Psoas muscle (tissue), 8 donors: ENCODE data around the gene MXD1. TPM values are rescaled to one million over a fixed set of nuclear protein-coding genes. Genes with fewer than 3 reads are reported as not detected.

Experiments
- ATAC-seq, 4 donors: fragments of 200-7000 bp; cut with Tn5 transposase; one replicate each; pipeline ENCODE4 v1.9.1; 2020; ENCODE audit warnings: moderate library complexity in 3 of 4, mild to moderate bottlenecking in 2 of 4
- DNase-seq, 2 donors: peaks; one replicate each; pipeline ENCODE4 v3.0.0-alpha.2; 2020
- H3K27ac ChIP-seq: fragments of 200-600 bp; one replicate; pipeline ENCODE4 v1.8.0; 2022
- H3K27me3 ChIP-seq, 3 donors: fragments of 200-600 bp in 1 of 3; one replicate each; pipeline versions ENCODE4 v1.6.1 to v1.8.0; 2013 to 2022; ENCODE audit warnings: low read length in 2 of 3, mild to moderate bottlenecking in 2 of 3, moderate library complexity in 1 of 3; ENCODE audit not compliant: insufficient read depth in 3 of 3
- H3K36me3 ChIP-seq, 2 donors: fragments of 200-600 bp in 1 of 2; one replicate each; pipeline versions ENCODE4 v1.6.1 to v1.8.0; 2013 to 2022; ENCODE audit warnings: low read depth in 1 of 2, mild to moderate bottlenecking in 1 of 2, moderate library complexity in 1 of 2; ENCODE audit not compliant: insufficient read depth in 1 of 2
- H3K4me1 ChIP-seq: fragments of 200-600 bp; one replicate; pipeline ENCODE4 v1.8.0; 2022
- H3K4me3 ChIP-seq: fragments of 200-600 bp; one replicate; pipeline ENCODE4 v1.8.0; 2022; ENCODE audit warnings: mild to moderate bottlenecking
- H3K9me3 ChIP-seq: fragments of 200-600 bp; one replicate; pipeline ENCODE4 v1.8.0; 2022
- CTCF ChIP-seq: fragments of 200-600 bp; IDR thresholded peaks from one replicate; pipeline ENCODE4 v1.8.0; 2022; ENCODE audit warnings: antibody characterized with exemption
- WGBS, 3 donors: extraction: QIAGEN DNeasy Blood & Tissue Kit; methylation state at CpG; one replicate each; pipeline versions ENCODE4 v1.1.6 to v1.1.7; 2013; 5-methylcytosine and 5-hydroxymethylcytosine counted together
- intact Hi-C, 2 donors: fragments of 100-400 bp; cut with DNase I; formaldehyde crosslinking; loops; one replicate each; pipeline versions ENCODE4 v1.11.0 to v1.14.2; 2022
- polyA plus RNA-seq, 3 donors: library from polyadenylated mRNA; stranded (reverse); fragments of 200-250 nt; gene quantifications; one replicate each; pipeline ENCODE4 v1.2.3, GENCODE V29; 2013
- total RNA-seq, 4 donors: library from RNA; stranded (reverse); fragmentation: NEBNext Ultra II Directional in 2 of 4; extraction: Animal tissue kit (Norgen Biotek cat#: 25700) in 2 of 4; gene quantifications; one replicate each; pipeline versions ENCODE4 v1.2.1 to v1.2.4, GENCODE V29; 2021 to 2023
- donor health status: healthy with polysubstance abuse.
- donor health status: DM: no; HTN: no; CAD: no; lungs with moderate emphysema.
- donor health status: Bipolar disorder and iron deficiency.
- donor health status: healthy.
- donor health status: DM: yes; HTN: yes; CAD: no.
- donor health status: DM: no; HTN: no; CAD: no.
- donor health status: DM: no; HTN: no; CAD: no.
- donor health status: DM: yes; HTN: yes; CAD: no.

The MXD1 gene
- total and polyA plus RNA-seq, 7 donors: 2.8 to 11.9 (median 6.4) TPM

DNA sequence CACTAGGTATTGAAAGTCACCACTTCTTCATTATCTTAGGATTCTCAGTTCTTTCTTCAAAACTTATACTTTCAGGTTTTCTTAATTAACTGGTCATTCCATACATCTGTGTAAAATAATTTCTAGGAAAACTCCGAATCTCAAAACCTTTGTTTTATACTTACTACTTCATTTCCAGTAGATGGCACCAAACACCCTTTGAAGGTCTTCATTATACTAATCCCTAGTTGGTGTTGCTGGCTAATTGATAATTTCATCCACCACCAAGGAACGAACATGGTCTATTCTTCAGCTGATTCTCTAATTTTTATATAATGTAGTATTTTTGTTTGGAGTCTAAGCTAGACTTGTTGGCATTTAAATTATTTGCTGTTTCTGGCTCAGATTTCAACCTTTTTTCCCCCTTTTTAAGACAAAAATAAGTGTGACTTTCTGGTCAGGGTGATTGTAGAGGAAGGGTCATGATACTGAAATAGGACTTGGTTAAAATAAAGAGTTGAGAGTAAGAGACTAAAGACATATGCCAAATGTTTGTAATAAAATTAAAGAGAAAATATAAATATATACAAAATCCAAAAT lies 2.8 kb upstream of the MXD1 start:
- 1 to 8% (median 2%) methylated on average over 2 of the region's 2 CpGs for WGBS, 3 donors
- intact Hi-C loops: loop anchor here (5.0 kb wide), 6 partner anchors 155 to 390 kb away; partner anchors contain the start of genes FAM136A (in 2 of the 2), C2orf42 (in 1 of the 2) and PCBP1 (in 1 of the 2)
- H3K9me3 ChIP-seq: no peaks in the 10 kb centered on the region
- ATAC-seq (no peak), DNase-seq (no peak)
- H3K27ac ChIP-seq: peak overlapping the region; percentile 98
- peaks cover 0 to 57% of the 10 kb centered on the region in 2 donors for H3K36me3 ChIP-seq
- H3K4me3 ChIP-seq: no peak overlapping the region
- peaks cover 19% of the 10 kb centered on the region for H3K4me1 ChIP-seq
- no peaks in the 10 kb centered on the region for H3K27me3 ChIP-seq
- peak; percentile 71 for TF ChIP-seq CTCF

DNA sequence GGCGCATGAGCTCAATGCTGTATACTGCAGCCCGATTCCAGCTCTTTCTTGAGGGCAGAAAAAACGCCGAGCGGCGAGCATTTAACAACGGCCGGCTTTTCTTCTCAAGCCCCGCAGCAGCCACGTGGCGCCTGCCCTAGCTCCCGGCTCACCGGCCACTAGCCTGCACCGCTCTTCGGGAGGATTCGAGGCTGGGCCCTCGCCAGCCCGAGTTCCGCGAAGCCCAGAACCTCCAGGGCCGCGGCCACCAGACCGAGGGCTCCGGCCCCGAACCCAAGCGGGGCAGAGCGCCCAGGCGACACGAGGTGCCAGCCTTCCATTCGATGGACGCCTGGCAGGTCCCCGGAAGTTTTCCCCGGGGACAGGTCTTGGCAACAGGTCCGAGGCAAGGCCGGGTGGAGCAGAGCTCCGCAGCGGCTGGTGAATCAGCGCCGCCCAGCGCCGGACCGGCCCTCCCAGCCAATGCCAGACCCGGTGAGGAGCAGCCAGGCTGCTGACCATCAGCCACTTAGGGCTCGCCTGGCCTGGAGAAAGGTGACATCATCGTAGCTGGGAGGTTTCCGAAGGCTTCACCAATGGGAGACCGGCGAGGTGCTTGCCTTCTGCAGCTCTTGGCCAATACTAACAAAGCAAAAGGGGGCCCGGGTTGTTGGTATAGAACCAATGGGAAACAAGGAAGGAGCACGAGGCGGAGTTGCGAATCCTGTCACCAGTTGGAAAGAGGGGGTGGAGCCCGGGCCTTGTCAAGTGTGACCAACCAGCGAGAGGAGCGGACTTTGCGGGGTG lies 552 bp upstream of the MXD1 start:
- H3K9me3 ChIP-seq: no peaks in the 10 kb centered on the region
- WGBS, 3 donors: 0% methylated on average over 51 to 56 of the region's 56 CpGs
- H3K4me1 ChIP-seq: peaks cover 38% of the 10 kb centered on the region
- ATAC-seq: peak; percentile 88 to 94 (median 91)
- TF ChIP-seq CTCF: no peak
- peak overlapping the region; percentile 77 for H3K4me3 ChIP-seq
- intact Hi-C loops: loop anchor here (1.0 to 5.0 kb wide), 9 partner anchors 153 to 388 kb away; partner anchors contain the start of genes FAM136A (in 2 of the 2), C2orf42 (in 1 of the 2) and PCBP1 (in 1 of the 2)
- peak; percentile 100 for DNase-seq
- H3K27ac ChIP-seq: peak overlapping the region; percentile 98
- H3K27me3 ChIP-seq: no peaks in the 10 kb centered on the region
- H3K36me3 ChIP-seq: peaks cover 0 to 57% of the 10 kb centered on the region in 2 donors

- DNase-seq (no peak), ATAC-seq (no peak)
- Histone ChIP-seq H3K27me3 (no peaks in the 10 kb centered on the region), H3K4me3 (peak overlapping the region; percentile 91), H3K4me1 (peaks cover 38% of the 10 kb centered on the region), H3K36me3 (peaks cover 3 to 57% of the 10 kb centered on the region in 2 donors), H3K9me3 (no peaks in the 10 kb centered on the region), H3K27ac (peak overlapping the region; percentile 95)
- intact Hi-C loops: no loop called here
- no peak for TF ChIP-seq CTCF
- 22 to 56% (median 39%) methylated on average over 2 of the region's 2 CpGs for WGBS, 3 donors
Observed at GRCh38 chr2:69916106-69916505, 1.2 kb downstream of the MXD1 start.

DNA sequence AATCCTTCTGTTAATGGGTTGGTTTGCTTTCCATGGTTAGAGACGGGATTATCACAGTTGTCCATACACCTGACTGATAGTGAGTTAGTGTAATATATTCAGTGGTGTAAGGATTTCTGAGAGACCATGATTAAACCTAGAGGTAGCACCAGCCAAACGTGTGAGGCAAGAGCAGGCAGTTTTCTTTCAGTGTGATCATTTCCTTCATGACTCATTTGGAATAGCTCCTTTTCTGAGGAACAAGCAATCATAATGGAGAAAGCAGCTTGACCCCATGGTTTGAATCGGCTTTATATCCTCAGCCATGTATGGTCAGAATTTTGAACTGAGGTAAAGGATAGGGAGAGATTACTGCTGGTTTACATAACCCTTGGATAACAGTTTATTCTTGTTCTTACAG lies 2.9 kb downstream of the MXD1 start:
- TF ChIP-seq CTCF: no peak
- ATAC-seq: no peak
- H3K4me3 ChIP-seq: peak overlapping the region; percentile 91
- no peaks in the 10 kb centered on the region for H3K27me3 ChIP-seq
- H3K9me3 ChIP-seq: no peaks in the 10 kb centered on the region
- H3K36me3 ChIP-seq: peaks cover 5 to 68% of the 10 kb centered on the region in 2 donors
- 54 to 57% (median 55%) methylated on average over 3 of the region's 3 CpGs for WGBS, 3 donors
- intact Hi-C loops: no loop called here
- H3K27ac ChIP-seq: peak overlapping the region; percentile 95
- H3K4me1 ChIP-seq: peaks cover 30% of the 10 kb centered on the region
- DNase-seq: peak in 1 of 2 donors; percentile 30
